WTC11 (cell line): ENCODE measurements around the gene FUNDC2. TPM values are rescaled to one million over a fixed set of nuclear protein-coding genes. Genes with fewer than 3 reads are reported as not detected.

Source experiments
- ATAC-seq: fragments of 200-7000 bp; cut with Tn5 transposase; 2 replicates; pipeline ENCODE4 v1.10.0; 2021; ENCODE audit warnings: mild to moderate bottlenecking, moderate library complexity
- CTCF ChIA-PET: fragments of 300-600 bp; sonication (Branson Sonifier 250); formaldehyde crosslinking; loops from one replicate; lab custom pipeline; 2021; ENCODE audit warnings: antibody characterized with exemption; lab: Charles Lee
- POLR2A ChIA-PET: fragments of 350-600 bp; sonication (Branson Sonifier 250); formaldehyde crosslinking; loops from one replicate; lab custom pipeline; 2021; ENCODE audit warnings: antibody characterized with exemption; lab: Charles Lee
- DNase-seq: peaks from one replicate; pipeline ENCODE4 v3.0.0; 2021; ENCODE audit warnings: low spot score
- H3K27ac Mint-ChIP-seq: 2 replicates; pipeline ENCODE4 v1.8.0; 2021; ENCODE audit warnings: mixed read lengths
- H3K27me3 Mint-ChIP-seq: 2 replicates; pipeline ENCODE4 v1.8.0; 2021; ENCODE audit warnings: low read depth, mild to moderate bottlenecking, moderate library complexity, mixed read lengths
- H3K36me3 Mint-ChIP-seq: 2 replicates; pipeline ENCODE4 v1.8.0; 2021; ENCODE audit warnings: mixed read lengths
- H3K4me1 Mint-ChIP-seq: 2 replicates; pipeline ENCODE4 v1.8.0; 2022; ENCODE audit warnings: mixed read lengths
- H3K4me3 Mint-ChIP-seq: 2 replicates; pipeline ENCODE4 v1.8.0; 2021; ENCODE audit warnings: mild to moderate bottlenecking, moderate library complexity, mixed read lengths
- H3K9me3 Mint-ChIP-seq: 2 replicates; pipeline ENCODE4 v1.8.0; 2021; ENCODE audit warnings: mixed read lengths
- ATF1 ChIP-seq: sonication (generic); formaldehyde crosslinking; IDR thresholded peaks from 2 replicates; pipeline ENCODE4 v1.8.1; 2023; ENCODE audit warnings: mild to moderate bottlenecking, moderate library complexity, missing genetic modification reagents
- ATF3 ChIP-seq: sonication (generic); formaldehyde crosslinking; conservative IDR thresholded peaks from 2 replicates; pipeline ENCODE4 v1.8.1; 2022; ENCODE audit warnings: mild to moderate bottlenecking, missing genetic modification reagents
- CBFB ChIP-seq: sonication (generic); formaldehyde crosslinking; IDR thresholded peaks from 2 replicates; pipeline ENCODE4 v1.8.1; 2022; ENCODE audit warnings: mild to moderate bottlenecking, low read depth, missing genetic modification reagents
- CTCF ChIP-seq: fragments of 200-600 bp; IDR thresholded peaks from 2 replicates; pipeline ENCODE4 v1.8.0; 2022; ENCODE audit warnings: antibody characterized with exemption
- E2F1 ChIP-seq: sonication (generic); formaldehyde crosslinking; IDR thresholded peaks from 2 replicates; pipeline ENCODE4 v1.8.0; 2022; ENCODE audit warnings: mild to moderate bottlenecking, missing genetic modification reagents
- E2F5 ChIP-seq: sonication (generic); formaldehyde crosslinking; IDR thresholded peaks from 2 replicates; pipeline ENCODE4 v1.8.1; 2022; ENCODE audit warnings: mild to moderate bottlenecking, moderate library complexity, missing genetic modification reagents
- ELF4 ChIP-seq: sonication (generic); formaldehyde crosslinking; IDR thresholded peaks from 2 replicates; pipeline ENCODE4 v1.8.1; 2022; ENCODE audit warnings: low read depth, mild to moderate bottlenecking, moderate library complexity, missing genetic modification reagents
- ERG ChIP-seq: fragments of 250-450 bp; sonication (Bioruptor Pico); IDR thresholded peaks from 2 replicates; pipeline ENCODE4 v1.8.0; 2021; ENCODE audit warnings: mild to moderate bottlenecking
- FOXJ3 ChIP-seq: sonication (generic); formaldehyde crosslinking; IDR thresholded peaks from 2 replicates; pipeline ENCODE4 v1.9.0; 2021; ENCODE audit warnings: missing genetic modification reagents, mild to moderate bottlenecking, borderline replicate concordance
- FOXP1 ChIP-seq: sonication (generic); formaldehyde crosslinking; IDR thresholded peaks from 2 replicates; pipeline ENCODE4 v1.8.0; 2022; ENCODE audit warnings: missing genetic modification reagents, mild to moderate bottlenecking, moderate library complexity, borderline replicate concordance
- GABPB1 ChIP-seq: sonication (generic); formaldehyde crosslinking; IDR thresholded peaks from 2 replicates; pipeline ENCODE4 v1.8.1; 2023; ENCODE audit warnings: mild to moderate bottlenecking, missing genetic modification reagents
- HMGA2 ChIP-seq: fragments of 250-450 bp; sonication (Bioruptor Pico); IDR thresholded peaks from 2 replicates; pipeline ENCODE4 v1.4.0; 2021; ENCODE audit warnings: mild to moderate bottlenecking, moderate library complexity
- HMGXB4 ChIP-seq: sonication (generic); formaldehyde crosslinking; IDR thresholded peaks from 2 replicates; pipeline ENCODE4 v1.8.1; 2023; ENCODE audit warnings: mild to moderate bottlenecking, moderate library complexity, missing genetic modification reagents
- IRF2 ChIP-seq: sonication (generic); formaldehyde crosslinking; IDR thresholded peaks from 2 replicates; pipeline ENCODE4 v1.8.0; 2022; ENCODE audit warnings: low read depth, missing genetic modification reagents, borderline replicate concordance
- TCF7 ChIP-seq: sonication (generic); formaldehyde crosslinking; IDR thresholded peaks from 2 replicates; pipeline ENCODE4 v1.8.0; 2022; ENCODE audit warnings: mild to moderate bottlenecking, low read depth, missing genetic modification reagents, moderate library complexity
- USF2 ChIP-seq: sonication (generic); formaldehyde crosslinking; IDR thresholded peaks from 2 replicates; pipeline ENCODE4 v1.8.1; 2023; ENCODE audit warnings: mild to moderate bottlenecking, missing genetic modification reagents, moderate library complexity
- ZBTB21 ChIP-seq: sonication (generic); formaldehyde crosslinking; IDR thresholded peaks from 2 replicates; pipeline ENCODE4 v1.8.1; 2023; ENCODE audit warnings: mild to moderate bottlenecking, missing genetic modification reagents, borderline replicate concordance
- ZNF532 ChIP-seq: fragments of 250-450 bp; sonication (Bioruptor Pico); IDR thresholded peaks from 2 replicates; pipeline ENCODE4 v1.9.0; 2021; ENCODE audit warnings: mild to moderate bottlenecking, borderline replicate concordance
- total RNA-seq: library from RNA; stranded (reverse); gene quantifications from 3 replicates; pipeline ENCODE4 v1.2.3, GENCODE V29; 2021

The FUNDC2 gene
- total RNA-seq, 1 experiment from 2014 or later = 60.7 TPM

GRCh38 chrX:154991039-154991438 is 35.6 kb upstream of the FUNDC2 start (continued):
- TF ChIP-seq ERG (CRISPR knock-in tag) = no peak

- Mint-ChIP-seq H3K9me3 (no peaks in the 10 kb centered on the region), H3K4me1 (peaks cover 3% of the 10 kb centered on the region; the same call in 1 of the 2 replicates), H3K4me3 (no peak overlapping the region), H3K27ac (no peak overlapping the region), H3K36me3 (no peaks in the 10 kb centered on the region), H3K27me3 (no peaks in the 10 kb centered on the region)
- DNase-seq = no peak
- TF ChIP-seq CTCF (no peak), HMGA2 (CRISPR knock-in tag) (no peak), ATF1 (CRISPR knock-in tag) (no peak), IRF2 (CRISPR knock-in tag) (no peak), E2F1 (no peak), TCF7 (no peak), ZBTB21 (no peak), HMGXB4 (CRISPR knock-in tag) (no peak), FOXJ3 (no peak), GABPB1 (CRISPR knock-in tag) (no peak)
- no peak for ATAC-seq
- ChIA-PET CTCF (no interaction called here), POLR2A (no interaction called here)
Observed at GRCh38 chrX:154991476-154991875, 35.2 kb upstream of the FUNDC2 start.

- Mint-ChIP-seq H3K4me1 (peaks cover 8% of the 10 kb centered on the region), H3K27me3 (no peaks in the 10 kb centered on the region; the same call in 1 of the 2 replicates)
- no peak for ATAC-seq
Observed at GRCh38 chrX:154998204-154998880, 28.3 kb upstream of the FUNDC2 start.

More at GRCh38 chrX:154998204-154998880, 28.3 kb upstream of the FUNDC2 start:
- H3K36me3 Mint-ChIP-seq = no peaks in the 10 kb centered on the region
- ChIA-PET POLR2A (no interaction called here), CTCF (no interaction called here)
- no peak for DNase-seq
- H3K4me3 Mint-ChIP-seq = no peak overlapping the region
- no peaks in the 10 kb centered on the region for H3K9me3 Mint-ChIP-seq
- no peak overlapping the region for H3K27ac Mint-ChIP-seq
- no peak for TF ChIP-seq IRF2 (CRISPR knock-in tag)
- TF ChIP-seq ZNF532 (CRISPR knock-in tag) = no peak
- TF ChIP-seq FOXP1 (CRISPR knock-in tag) = no peak
- TF ChIP-seq USF2 (CRISPR knock-in tag) = no peak
- TF ChIP-seq GABPB1 (CRISPR knock-in tag) = no peak
- no peak for TF ChIP-seq E2F5
- TF ChIP-seq CBFB (CRISPR knock-in tag) = no peak
- no peak for TF ChIP-seq ELF4 (CRISPR knock-in tag)
- no peak for TF ChIP-seq ATF3 (CRISPR knock-in tag)
